ENCODE data around the gene DCUN1D2.

DNA sequence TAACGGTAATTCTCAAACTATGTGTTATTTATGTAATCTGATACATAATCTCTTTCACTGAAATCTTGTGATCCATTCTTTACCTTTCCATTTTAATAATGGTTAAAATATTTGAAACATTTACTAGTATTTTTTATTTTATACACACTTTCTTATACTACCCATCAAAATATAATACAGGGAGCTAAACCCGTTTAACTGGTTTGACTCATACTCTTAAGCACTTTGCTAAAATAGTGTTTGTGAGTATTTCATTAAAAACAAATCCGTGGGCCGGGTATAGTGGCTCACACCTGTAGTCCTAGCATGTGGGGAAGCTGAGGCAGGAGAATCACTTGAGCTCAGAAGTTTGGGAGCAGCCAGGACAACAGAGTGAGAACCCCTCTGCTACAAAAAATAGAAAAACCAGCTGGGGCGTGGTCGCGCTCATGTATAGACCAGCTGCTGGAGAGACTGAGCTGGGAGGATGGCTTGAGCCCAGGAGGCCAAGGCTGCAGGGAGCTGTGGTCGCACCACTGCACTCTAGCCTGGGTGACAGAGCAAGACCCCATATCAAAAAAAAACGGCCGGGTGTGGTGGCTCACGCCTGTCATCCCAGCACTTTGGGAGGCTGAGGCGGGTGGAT is 43.8 kb upstream of the DCUN1D2 start:
- TF ChIP-seq, protein P1, sequence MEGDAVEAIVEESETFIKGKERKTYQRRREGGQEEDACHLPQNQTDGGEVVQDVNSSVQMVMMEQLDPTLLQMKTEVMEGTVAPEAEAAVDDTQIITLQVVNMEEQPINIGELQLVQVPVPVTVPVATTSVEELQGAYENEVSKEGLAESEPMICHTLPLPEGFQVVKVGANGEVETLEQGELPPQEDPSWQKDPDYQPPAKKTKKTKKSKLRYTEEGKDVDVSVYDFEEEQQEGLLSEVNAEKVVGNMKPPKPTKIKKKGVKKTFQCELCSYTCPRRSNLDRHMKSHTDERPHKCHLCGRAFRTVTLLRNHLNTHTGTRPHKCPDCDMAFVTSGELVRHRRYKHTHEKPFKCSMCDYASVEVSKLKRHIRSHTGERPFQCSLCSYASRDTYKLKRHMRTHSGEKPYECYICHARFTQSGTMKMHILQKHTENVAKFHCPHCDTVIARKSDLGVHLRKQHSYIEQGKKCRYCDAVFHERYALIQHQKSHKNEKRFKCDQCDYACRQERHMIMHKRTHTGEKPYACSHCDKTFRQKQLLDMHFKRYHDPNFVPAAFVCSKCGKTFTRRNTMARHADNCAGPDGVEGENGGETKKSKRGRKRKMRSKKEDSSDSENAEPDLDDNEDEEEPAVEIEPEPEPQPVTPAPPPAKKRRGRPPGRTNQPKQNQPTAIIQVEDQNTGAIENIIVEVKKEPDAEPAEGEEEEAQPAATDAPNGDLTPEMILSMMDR (IDR thresholded peaks at IDR 0.05): no peak
- TF ChIP-seq POLR2A (IDR thresholded peaks at IDR 0.05) (no peak), EP300 (IDR thresholded peaks at IDR 0.05) (no peak)
